Panc1 (cell line): ENCODE measurements around the gene CEP131. TPM values are rescaled to one million over a fixed set of nuclear protein-coding genes. Genes with fewer than 3 reads are reported as not detected.

ENCODE experiments used
- ATAC-seq: fragments of 200-7000 bp; cut with Tn5 transposase; 2 replicates; pipeline ENCODE4 v1.9.1; 2020; ENCODE audit warnings: mild to moderate bottlenecking, moderate library complexity
- BruUV-seq: library from RNA; stranded (reverse); fragments of 400-500 nt; replicated peaks from 2 replicates; lab custom pipeline; 2021; lab: Mats Ljungman, UMichigan
- CTCF ChIA-PET: fragments of 300-600 bp; sonication (Branson Sonifier 250); formaldehyde crosslinking; loops from one replicate; lab custom pipeline; 2022; ENCODE audit warnings: antibody characterized with exemption; lab: Charles Lee
- POLR2A ChIA-PET: fragments of 300-600 bp; sonication (Branson Sonifier 250); formaldehyde crosslinking; loops from one replicate; lab custom pipeline; 2022; ENCODE audit warnings: antibody characterized with exemption; lab: Charles Lee
- DNase-seq: peaks from one replicate; pipeline ENCODE4 v3.0.0-alpha.2; 2010; ENCODE audit warnings: low read depth, low spot score
- H3K27ac ChIP-seq: 2 replicates; pipeline ENCODE4 v1.5.1; 2011; ENCODE audit warnings: mild to moderate bottlenecking, low read length, inconsistent platforms
- H3K27me3 ChIP-seq: fragments of 200-500 bp; sonication (Bioruptor generic); 2 replicates; pipeline ENCODE4 v1.6.0; 2014; ENCODE audit warnings: low read length, inconsistent platforms; ENCODE audit not compliant: control insufficient read depth, insufficient read depth
- H3K36me3 ChIP-seq: fragments of 200-500 bp; sonication (Bioruptor generic); 2 replicates; pipeline ENCODE4 v1.5.1; 2014; ENCODE audit warnings: inconsistent platforms, mild to moderate bottlenecking, low read length, moderate library complexity; ENCODE audit not compliant: control insufficient read depth, insufficient read depth
- H3K4me1 ChIP-seq: 2 replicates; pipeline ENCODE4 v1.5.1; 2011; ENCODE audit warnings: inconsistent platforms, mild to moderate bottlenecking, low read length, moderate library complexity; ENCODE audit not compliant: control insufficient read depth, insufficient read depth
- H3K4me3 ChIP-seq, 2 experiments: 2 replicates each; pipeline ENCODE4 v1.5.1; 2011 to 2012; ENCODE audit warnings: low read depth in 2 of 2, low read length in 2 of 2, mild to moderate bottlenecking in 2 of 2, inconsistent platforms in 1 of 2, moderate library complexity in 1 of 2
- H3K9me3 ChIP-seq: fragments of 200-500 bp; sonication (Bioruptor generic); 2 replicates; pipeline ENCODE4 v1.5.1; 2014; ENCODE audit warnings: low read depth, mild to moderate bottlenecking, inconsistent platforms, low read length, moderate library complexity; ENCODE audit not compliant: control insufficient read depth, insufficient read depth
- CTCF ChIP-seq: fragments of 450-650 bp; IDR thresholded peaks from 2 replicates; pipeline ENCODE4 v1.5.1; 2017; ENCODE audit warnings: mild to moderate bottlenecking
- POLR2AphosphoS5 ChIP-seq: IDR thresholded peaks from 2 replicates; pipeline ENCODE4 v1.6.1; 2012; ENCODE audit warnings: mild to moderate bottlenecking, low read depth, low read length, moderate library complexity
- SIN3A ChIP-seq: IDR thresholded peaks from 2 replicates; pipeline ENCODE4 v1.6.1; 2012; ENCODE audit warnings: low read depth, mild to moderate bottlenecking, low read length, moderate library complexity, borderline replicate concordance; ENCODE audit not compliant: insufficient read depth
- TCF7L2 ChIP-seq: IDR thresholded peaks from 2 replicates; pipeline ENCODE4 v1.6.1; 2011; ENCODE audit warnings: mild to moderate bottlenecking, low read depth, low read length, inconsistent platforms
- in situ Hi-C: cut with HindIII; loops from 2 replicates; pipeline ENCODE4 v1.10.0; 2016; ENCODE audit warnings: low sequenced_read_pairs, low pct_unique_long_range_greater_than_20kb
- intact Hi-C: fragments of 100-400 bp; cut with micrococcal nuclease; formaldehyde crosslinking; loops from one replicate; pipeline ENCODE4 v1.10.0; 2022; ENCODE audit not compliant: unreplicated experiment
- total RNA-seq: library from RNA; stranded (reverse); gene quantifications from one replicate; pipeline ENCODE4 v1.2.1, GENCODE V29; 2021; ENCODE audit not compliant: unreplicated experiment
- TF ChIP-seq, protein P1 (sequence below), 2 experiments: IDR thresholded peaks; 2 replicates each; pipeline ENCODE4 v1.6.1; 2011 to 2012; ENCODE audit warnings: low read depth in 2 of 2, control low read depth in 1 of 2, low read length in 1 of 2, mild to moderate bottlenecking in 1 of 2, moderate library complexity in 1 of 2; ENCODE audit not compliant: insufficient read depth in 1 of 2

Gene CEP131
- total RNA-seq, 1 experiment from 2014 or later, result 26.0 TPM

GRCh38 chr17:81191646-81192045, 31.1 kb downstream of the CEP131 start:
- ATAC-seq, result no peak
- in situ Hi-C loops, result no loop called here
- TF ChIP-seq POLR2AphosphoS5 (no peak), CTCF (no peak), SIN3A (no peak), TCF7L2 (no peak)
- TF ChIP-seq, protein P1, sequence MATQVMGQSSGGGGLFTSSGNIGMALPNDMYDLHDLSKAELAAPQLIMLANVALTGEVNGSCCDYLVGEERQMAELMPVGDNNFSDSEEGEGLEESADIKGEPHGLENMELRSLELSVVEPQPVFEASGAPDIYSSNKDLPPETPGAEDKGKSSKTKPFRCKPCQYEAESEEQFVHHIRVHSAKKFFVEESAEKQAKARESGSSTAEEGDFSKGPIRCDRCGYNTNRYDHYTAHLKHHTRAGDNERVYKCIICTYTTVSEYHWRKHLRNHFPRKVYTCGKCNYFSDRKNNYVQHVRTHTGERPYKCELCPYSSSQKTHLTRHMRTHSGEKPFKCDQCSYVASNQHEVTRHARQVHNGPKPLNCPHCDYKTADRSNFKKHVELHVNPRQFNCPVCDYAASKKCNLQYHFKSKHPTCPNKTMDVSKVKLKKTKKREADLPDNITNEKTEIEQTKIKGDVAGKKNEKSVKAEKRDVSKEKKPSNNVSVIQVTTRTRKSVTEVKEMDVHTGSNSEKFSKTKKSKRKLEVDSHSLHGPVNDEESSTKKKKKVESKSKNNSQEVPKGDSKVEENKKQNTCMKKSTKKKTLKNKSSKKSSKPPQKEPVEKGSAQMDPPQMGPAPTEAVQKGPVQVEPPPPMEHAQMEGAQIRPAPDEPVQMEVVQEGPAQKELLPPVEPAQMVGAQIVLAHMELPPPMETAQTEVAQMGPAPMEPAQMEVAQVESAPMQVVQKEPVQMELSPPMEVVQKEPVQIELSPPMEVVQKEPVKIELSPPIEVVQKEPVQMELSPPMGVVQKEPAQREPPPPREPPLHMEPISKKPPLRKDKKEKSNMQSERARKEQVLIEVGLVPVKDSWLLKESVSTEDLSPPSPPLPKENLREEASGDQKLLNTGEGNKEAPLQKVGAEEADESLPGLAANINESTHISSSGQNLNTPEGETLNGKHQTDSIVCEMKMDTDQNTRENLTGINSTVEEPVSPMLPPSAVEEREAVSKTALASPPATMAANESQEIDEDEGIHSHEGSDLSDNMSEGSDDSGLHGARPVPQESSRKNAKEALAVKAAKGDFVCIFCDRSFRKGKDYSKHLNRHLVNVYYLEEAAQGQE (IDR thresholded peaks at IDR 0.05; ENCODE audit: insufficient read depth in 1 of 2, low read depth in 2 of 2, low read length in 1 of 2), result no peak
- Histone ChIP-seq H3K4me1 (no peaks in the 10 kb centered on the region), H3K4me3 (no peak overlapping the region), H3K9me3 (no peaks in the 10 kb centered on the region), H3K27me3 (no peaks in the 10 kb centered on the region), H3K36me3 (no peaks in the 10 kb centered on the region), H3K27ac (no peak overlapping the region)
- ChIA-PET POLR2A (no interaction called here), CTCF (no interaction called here)
- intact Hi-C loops, result no loop called here
- BruUV-seq, result no TSS peak
- no peak for DNase-seq

GRCh38 chr17:81191116-81191515, 31.6 kb downstream of the CEP131 start:
- Histone ChIP-seq H3K9me3 (no peaks in the 10 kb centered on the region), H3K36me3 (no peaks in the 10 kb centered on the region), H3K27me3 (no peaks in the 10 kb centered on the region), H3K4me1 (no peaks in the 10 kb centered on the region), H3K27ac (no peak overlapping the region), H3K4me3 (no peak overlapping the region)
- DNase-seq (no peak), ATAC-seq (no peak)
- ChIA-PET CTCF (no interaction called here), POLR2A (no interaction called here)
- in situ Hi-C loops (no loop called here), intact Hi-C loops (no loop called here)
- BruUV-seq, result no TSS peak
- TF ChIP-seq TCF7L2 (no peak), POLR2AphosphoS5 (no peak), SIN3A (no peak), CTCF (no peak)
- TF ChIP-seq, protein P1 (IDR thresholded peaks at IDR 0.05; ENCODE audit: insufficient read depth in 1 of 2, low read depth in 2 of 2, low read length in 1 of 2), result no peak
